Choroid plexus epithelial cell (primary cell): ENCODE results near the gene OR5B21.
A peak's percentile ranks its signal among the peaks of the same experiment; 100 is the strongest.

Experiments used
- DNase-seq: peaks from one replicate; pipeline ENCODE4 v3.0.0-alpha.2; 2010; ENCODE audit warnings: low read depth
- H3K4me3 ChIP-seq: 2 replicates; pipeline ENCODE4 v1.5.1; 2011; ENCODE audit warnings: low read depth, mild to moderate bottlenecking, control low read depth, low read length, moderate library complexity
- TF ChIP-seq, protein P1 (sequence below): conservative IDR thresholded peaks from 2 replicates; pipeline ENCODE4 v1.5.1; 2011; ENCODE audit warnings: low read depth, mild to moderate bottlenecking, control low read depth, inconsistent platforms, low read length, moderate library complexity

Gene OR5B21

DNA sequence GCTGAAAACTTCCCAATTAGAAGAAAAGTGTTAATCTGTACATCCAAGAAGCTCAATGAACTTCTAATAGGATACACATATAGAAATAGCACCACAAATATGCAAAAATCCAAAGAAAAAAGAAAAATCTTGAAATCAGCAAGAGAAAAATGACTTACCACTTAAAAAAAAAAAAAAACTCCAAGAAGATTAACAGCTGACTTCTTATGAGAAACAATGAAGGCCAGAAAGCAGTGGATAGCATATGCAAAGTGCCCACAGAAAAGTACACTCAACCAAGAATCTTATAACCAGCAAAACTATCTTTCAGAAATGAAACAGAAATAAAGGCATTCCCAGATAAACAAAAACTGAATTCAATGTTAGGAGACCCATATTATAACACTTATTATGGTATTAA, 36.0 kb downstream of the OR5B21 start:
- H3K4me3 ChIP-seq: no peak overlapping the region
- DNase-seq: peak; percentile 1
- TF ChIP-seq, protein P1, sequence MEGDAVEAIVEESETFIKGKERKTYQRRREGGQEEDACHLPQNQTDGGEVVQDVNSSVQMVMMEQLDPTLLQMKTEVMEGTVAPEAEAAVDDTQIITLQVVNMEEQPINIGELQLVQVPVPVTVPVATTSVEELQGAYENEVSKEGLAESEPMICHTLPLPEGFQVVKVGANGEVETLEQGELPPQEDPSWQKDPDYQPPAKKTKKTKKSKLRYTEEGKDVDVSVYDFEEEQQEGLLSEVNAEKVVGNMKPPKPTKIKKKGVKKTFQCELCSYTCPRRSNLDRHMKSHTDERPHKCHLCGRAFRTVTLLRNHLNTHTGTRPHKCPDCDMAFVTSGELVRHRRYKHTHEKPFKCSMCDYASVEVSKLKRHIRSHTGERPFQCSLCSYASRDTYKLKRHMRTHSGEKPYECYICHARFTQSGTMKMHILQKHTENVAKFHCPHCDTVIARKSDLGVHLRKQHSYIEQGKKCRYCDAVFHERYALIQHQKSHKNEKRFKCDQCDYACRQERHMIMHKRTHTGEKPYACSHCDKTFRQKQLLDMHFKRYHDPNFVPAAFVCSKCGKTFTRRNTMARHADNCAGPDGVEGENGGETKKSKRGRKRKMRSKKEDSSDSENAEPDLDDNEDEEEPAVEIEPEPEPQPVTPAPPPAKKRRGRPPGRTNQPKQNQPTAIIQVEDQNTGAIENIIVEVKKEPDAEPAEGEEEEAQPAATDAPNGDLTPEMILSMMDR: no peak

DNA sequence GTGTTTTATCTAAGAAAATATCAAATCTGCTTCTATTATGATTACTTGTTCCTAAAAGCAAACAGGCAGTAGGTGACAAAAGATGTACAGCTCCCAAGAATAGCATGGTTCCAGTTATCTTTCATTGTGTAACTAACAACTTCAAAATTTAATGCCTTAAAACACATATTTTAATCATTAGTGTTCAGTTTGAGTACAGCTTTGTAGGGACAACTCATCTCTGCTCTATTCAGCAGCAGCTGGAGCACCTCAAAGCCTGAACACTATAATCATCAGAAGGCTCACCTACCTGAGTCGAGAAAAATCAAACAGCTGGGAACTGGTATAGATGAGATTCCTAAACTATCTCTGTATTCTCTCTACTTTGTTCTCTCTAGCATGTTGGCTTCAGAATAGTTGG, 41.6 kb downstream of the OR5B21 start:
- no peak overlapping the region for H3K4me3 ChIP-seq
- TF ChIP-seq, protein P1: no peak
- DNase-seq: no peak

DNA sequence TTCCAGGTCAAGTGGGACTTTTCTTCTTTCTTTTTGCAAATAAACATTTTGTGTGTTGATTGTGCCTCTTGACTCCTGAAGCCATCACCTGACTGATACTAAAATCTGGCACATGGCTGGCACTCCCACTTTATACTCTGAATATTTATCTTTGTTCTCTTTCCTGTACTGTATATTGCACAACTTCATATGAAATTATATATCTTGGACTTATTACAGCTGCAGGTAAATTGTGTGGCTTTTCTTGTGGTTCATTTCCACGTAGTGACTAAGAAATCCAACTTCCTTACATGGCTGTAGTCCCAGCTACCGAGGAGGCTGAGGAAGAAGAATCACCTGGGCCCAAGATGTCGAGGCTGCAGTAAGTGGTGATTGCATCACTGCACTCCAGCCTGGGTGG, 42.2 kb downstream of the OR5B21 start:
- DNase-seq: no peak
- TF ChIP-seq, protein P1: no peak
- no peak overlapping the region for H3K4me3 ChIP-seq
